ENCODE results near the gene ACTG1.

ACTG1 gene

DNA sequence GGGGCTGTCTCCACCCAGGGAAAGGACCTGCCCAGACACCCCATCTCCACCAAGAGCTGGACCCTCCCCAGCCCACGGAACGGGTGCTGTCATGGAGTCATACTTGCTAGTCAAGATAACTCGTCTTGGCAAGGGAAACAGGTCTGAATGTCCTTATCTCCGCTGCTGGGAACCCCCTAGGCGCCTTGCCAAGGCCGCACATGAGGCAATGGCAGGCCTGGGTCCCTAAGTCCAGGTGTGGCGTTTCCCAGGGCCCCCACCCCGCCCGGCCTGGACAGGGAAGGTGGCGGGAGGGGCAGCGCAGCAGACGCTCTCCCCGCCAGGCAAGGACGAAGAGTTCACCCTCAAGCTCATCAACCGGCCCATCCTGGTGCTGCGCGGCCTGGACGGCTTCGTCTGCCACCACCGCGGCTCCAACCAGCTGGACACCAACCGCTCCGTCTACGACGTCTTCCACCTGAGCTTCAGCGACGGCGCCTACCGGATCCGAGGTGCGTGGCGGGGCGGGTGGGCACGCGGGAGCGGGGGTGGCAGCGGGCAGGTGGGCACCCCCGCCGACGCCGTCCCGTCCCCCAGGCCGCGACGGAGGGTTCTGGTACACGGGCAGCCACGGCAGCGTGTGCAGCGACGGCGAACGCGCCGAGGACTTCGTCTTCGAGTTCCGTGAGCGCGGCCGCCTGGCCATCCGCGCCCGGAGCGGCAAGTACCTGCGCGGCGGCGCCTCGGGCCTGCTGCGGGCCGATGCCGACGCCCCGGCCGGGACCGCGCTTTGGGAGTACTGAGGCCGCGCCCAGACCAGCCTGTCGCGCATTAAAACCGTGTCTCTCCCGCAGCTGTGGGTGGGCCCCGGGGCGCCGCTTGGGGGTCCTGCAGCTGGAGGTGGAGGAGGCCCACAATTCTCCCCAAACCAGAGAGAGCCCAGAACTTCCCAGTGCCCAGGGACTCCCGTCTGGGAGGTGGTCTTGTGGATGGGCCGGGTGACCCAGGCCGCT is 24.0 kb upstream of the ACTG1 start:
- H3K4me3 ChIP-seq (replicated peaks in 1 of 2; ENCODE audit: low read depth in 2 of 2, low read length in 2 of 2): no peak overlapping the region
- peak in 1 of 2 donors; percentile 20 for DNase-seq (ENCODE audit: low read depth in 2 of 2)
- TF ChIP-seq, protein P1, sequence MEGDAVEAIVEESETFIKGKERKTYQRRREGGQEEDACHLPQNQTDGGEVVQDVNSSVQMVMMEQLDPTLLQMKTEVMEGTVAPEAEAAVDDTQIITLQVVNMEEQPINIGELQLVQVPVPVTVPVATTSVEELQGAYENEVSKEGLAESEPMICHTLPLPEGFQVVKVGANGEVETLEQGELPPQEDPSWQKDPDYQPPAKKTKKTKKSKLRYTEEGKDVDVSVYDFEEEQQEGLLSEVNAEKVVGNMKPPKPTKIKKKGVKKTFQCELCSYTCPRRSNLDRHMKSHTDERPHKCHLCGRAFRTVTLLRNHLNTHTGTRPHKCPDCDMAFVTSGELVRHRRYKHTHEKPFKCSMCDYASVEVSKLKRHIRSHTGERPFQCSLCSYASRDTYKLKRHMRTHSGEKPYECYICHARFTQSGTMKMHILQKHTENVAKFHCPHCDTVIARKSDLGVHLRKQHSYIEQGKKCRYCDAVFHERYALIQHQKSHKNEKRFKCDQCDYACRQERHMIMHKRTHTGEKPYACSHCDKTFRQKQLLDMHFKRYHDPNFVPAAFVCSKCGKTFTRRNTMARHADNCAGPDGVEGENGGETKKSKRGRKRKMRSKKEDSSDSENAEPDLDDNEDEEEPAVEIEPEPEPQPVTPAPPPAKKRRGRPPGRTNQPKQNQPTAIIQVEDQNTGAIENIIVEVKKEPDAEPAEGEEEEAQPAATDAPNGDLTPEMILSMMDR (IDR thresholded peaks at IDR 0.05; ENCODE audit: low read depth, low read length): no peak

DNA sequence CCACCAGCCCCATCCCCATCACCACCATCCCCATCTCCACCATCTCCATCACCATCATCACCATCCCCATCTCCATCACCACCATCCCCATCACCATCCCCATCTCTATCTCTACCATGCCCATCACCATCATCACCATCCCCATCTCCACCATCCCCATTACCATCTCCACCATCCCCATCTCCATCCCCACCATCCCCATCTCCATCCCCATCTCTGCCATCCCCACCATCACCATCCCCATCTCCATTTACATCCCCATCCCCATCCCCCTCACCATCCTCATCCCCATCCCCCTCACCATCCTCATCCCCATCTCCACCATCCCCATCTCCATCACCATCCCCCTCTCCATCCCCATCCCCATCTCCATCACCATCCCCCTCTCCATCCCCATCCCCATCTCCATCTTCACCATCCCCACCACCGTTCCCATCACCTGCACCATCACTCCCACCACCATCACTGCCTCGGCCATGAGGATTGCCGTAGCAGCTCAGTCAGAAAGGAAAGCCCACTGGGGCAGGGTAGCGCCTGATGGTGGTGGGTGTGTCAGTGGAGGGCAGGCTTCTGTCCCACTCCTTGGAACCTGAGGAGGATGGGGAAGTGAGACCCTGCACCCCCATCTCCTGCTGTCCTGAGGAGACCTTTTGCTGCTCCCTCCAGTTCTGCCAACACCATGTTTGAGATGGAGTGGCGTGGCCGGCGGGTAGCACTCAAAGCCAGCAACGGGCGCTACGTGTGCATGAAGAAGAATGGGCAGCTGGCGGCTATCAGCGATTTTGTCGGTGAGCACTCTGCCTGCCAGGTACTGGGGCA is 23.1 kb upstream of the ACTG1 start:
- no peak overlapping the region for H3K4me3 ChIP-seq (replicated peaks in 1 of 2; ENCODE audit: low read depth in 2 of 2, low read length in 2 of 2)
- no peak for DNase-seq (ENCODE audit: low read depth in 2 of 2)
- TF ChIP-seq, protein P1 (IDR thresholded peaks at IDR 0.05; ENCODE audit: low read depth, low read length): no peak

DNA sequence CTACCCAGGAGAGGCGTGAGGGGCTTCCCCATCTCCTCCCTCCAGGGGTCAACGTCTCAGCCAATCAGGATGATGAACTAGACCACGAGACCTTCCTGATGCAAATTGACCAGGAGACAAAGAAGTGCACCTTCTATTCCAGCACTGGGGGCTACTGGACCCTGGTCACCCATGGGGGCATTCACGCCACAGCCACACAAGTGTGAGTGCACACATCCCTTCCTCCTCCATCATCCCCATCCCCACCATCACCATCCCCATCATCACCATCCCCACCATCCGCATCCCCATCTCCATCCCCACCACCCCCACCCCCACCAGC is 22.4 kb upstream of the ACTG1 start:
- DNase-seq (ENCODE audit: low read depth in 2 of 2): no peak

DNA sequence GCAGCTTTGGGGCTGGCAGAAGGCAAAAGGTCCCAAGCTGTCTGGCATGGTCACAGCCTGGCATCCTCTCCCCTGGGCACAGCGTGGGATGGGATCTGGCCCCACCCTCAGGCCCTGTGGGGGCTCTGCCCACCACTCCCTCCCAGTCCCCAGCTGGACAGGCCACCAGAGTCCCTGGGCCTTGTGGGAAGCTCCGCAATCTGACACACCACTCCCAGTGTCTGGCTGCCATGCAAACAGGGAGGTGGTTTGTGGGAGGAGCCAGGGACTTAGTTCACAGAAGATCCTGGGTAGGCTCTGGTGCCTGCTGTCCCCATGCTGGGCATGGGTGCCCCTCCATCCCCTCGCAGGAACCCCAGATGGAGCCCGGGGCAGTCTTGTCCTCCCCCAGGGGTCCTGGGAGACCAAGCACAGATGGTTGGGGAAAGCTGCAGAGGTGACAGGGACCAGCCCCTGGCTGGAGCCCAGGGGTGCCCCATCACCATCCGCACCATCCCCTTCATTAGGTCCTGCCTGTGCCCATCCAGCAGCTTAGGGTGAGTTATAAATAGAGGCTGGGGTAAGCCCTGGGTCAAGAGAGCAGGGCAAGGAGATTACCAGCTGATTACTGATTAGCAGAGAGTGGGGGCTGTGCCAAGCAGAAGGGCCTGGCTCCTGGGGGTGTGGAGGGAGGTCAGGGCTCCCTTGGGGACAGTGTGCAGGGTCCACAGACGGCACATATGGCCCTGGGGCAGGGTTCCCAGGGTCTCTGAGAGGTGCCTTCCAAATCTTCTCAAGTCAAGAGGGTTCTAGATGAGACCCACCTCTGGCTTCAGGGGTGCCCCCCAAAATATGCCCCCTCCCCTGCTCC is 21.8 kb upstream of the ACTG1 start:
- no peak overlapping the region for H3K4me3 ChIP-seq (replicated peaks in 1 of 2; ENCODE audit: low read depth in 2 of 2, low read length in 2 of 2)
- DNase-seq (ENCODE audit: low read depth in 2 of 2): no peak
- TF ChIP-seq, protein P1 (IDR thresholded peaks at IDR 0.05; ENCODE audit: low read depth, low read length): no peak

More for the DNA sequence above, 22.4 kb upstream of the ACTG1 start:
- H3K4me3 ChIP-seq (replicated peaks in 1 of 2; ENCODE audit: low read depth in 2 of 2, low read length in 2 of 2): no peak overlapping the region
- TF ChIP-seq, protein P1 (IDR thresholded peaks at IDR 0.05; ENCODE audit: low read depth, low read length): no peak

DNA sequence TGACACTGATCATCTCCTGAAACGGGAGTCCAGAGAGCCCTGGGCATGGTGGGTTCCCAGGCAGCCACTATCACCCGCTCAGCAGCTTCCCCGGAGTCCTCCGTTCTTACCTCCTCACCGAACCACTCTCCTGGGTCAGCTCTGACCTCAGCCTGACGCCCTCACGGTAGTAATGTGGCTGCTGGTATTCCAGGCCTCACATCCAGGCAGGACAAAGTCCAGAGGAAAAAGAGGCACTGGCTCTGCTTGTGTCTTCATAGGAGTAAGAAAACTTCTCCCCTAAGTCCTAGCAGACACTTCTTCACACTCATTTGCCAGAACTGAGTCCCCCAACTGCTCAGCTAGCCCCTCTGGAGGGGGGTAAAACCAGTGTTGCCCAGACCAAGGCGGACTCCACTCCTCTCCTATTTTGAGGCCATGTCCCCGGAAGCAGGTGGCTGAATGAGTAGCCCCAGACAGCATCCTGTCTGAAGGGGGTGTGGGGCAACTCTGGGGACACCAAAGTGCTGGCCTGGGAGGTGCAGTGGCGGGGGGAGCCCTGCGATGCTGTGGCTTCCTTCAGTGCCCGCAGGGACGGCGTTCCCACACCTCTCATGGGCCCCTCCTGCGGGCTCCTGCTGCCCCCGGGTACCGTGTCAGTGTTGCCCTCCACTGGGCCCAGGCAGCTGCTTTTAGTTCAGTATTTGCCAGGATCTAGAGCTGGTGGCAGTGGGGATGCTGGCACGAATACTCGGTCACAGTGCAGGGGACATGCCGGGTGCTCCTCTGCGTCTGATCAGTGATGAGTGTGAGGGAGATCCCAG is 20.9 kb upstream of the ACTG1 start:
- H3K4me3 ChIP-seq (replicated peaks in 1 of 2; ENCODE audit: low read depth in 2 of 2, low read length in 2 of 2): no peak overlapping the region
- no peak for DNase-seq (ENCODE audit: low read depth in 2 of 2)
- TF ChIP-seq, protein P1 (IDR thresholded peaks at IDR 0.05; ENCODE audit: low read depth, low read length): no peak

All from cardiac fibroblast (primary cell).